ENCODE data around the gene LRRTM1.

LRRTM1 gene

GRCh38 chr2:80303909-80304837 is at the start of gene LRRTM1:
TSS of gene LRRTM1 (minus strand) at chr2:80304752. CDS start at chr2:80303819, 933 bp downstream.
- DNase-seq = no peak

GRCh38 chr2:80351231-80351630 is 46.7 kb upstream of the LRRTM1 start:
- no peak for DNase-seq

DNA sequence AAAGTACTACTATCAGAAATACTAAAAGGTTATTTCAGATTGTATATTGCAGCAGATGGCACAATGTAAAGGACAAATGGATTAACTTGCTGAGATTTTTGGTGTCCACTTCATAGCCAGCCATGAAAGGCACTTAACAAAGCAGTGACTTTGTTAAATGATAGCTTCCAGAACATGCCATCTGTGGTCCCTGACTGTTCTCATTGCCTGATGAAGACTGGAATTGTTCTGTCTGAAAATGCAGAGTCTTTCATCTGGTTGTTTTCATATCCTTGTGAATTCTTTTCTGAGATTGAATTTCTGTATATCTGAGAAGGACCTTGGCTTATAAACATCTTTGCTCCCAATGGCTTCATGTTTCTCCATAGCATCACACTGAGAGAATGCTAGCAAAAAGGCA is 44.4 kb upstream of the LRRTM1 start:
- DNase-seq = no peak

- DNase-seq = no peak
Measured at GRCh38 chr2:80348078-80348477, 43.5 kb upstream of the LRRTM1 start.

DNA sequence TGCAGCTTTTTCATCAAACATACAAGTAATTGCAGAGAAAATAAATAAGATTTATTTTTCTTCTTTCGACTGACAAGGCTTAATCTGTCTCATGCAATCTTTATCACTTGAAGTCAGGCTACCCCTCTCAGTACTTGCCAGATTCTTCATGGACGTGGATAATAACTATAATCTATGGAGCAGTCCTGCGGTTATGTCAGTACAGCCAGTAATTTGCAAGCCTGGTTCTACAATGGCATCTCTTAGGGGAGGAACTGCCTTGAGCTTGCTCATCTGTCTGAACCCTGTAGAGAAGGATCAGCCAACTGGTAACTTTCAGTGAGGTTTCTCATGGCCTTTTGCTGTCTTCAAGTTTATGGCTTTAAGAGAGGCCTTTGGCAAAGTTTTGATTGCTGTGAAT is 35.5 kb upstream of the LRRTM1 start:
- no peak for DNase-seq

GRCh38 chr2:80338794-80339193 is 34.2 kb upstream of the LRRTM1 start:
- no peak for DNase-seq

DNA sequence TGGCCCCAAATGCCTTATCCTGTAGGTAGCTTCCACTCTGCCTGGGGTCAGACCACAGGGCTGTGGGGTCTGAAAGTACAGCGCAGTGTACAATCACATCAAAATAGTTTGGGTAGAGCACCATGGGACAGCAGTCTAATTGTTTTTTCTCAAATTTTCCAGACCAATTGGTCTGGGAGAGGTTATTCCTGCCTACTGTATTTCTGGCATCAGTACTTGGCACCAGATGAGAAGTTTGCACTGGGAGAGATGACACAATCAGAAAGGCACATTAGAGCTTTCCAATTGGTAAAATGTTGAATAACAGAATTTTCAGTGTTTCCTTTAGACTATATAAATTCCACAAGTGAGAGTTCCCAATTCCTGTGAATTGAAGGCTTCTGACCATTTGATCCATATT is 30.9 kb upstream of the LRRTM1 start:
- no peak for DNase-seq

DNA sequence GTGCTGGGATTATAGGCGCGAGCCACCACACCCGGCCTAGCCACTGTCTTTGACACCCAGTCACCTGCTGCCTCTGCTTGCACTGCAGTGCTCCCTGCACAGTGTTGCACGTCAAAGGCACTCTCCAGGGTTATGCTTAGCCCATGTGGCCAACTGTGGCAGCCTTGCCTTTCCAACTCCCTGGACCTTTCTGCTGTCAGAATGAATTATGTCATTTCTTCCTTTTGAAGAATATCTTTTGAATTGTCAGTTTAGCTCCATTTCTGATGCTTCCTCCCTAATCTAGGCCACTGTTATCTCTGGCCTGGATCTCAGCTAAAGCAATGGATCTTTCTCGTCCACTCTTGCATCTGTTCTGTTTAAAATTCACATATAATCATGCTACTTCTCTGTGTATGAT is 29.3 kb upstream of the LRRTM1 start:
- DNase-seq = no peak

GRCh38 chr2:80330527-80331450 is 26.2 kb upstream of the LRRTM1 start:
- DNase-seq = no peak

DNA sequence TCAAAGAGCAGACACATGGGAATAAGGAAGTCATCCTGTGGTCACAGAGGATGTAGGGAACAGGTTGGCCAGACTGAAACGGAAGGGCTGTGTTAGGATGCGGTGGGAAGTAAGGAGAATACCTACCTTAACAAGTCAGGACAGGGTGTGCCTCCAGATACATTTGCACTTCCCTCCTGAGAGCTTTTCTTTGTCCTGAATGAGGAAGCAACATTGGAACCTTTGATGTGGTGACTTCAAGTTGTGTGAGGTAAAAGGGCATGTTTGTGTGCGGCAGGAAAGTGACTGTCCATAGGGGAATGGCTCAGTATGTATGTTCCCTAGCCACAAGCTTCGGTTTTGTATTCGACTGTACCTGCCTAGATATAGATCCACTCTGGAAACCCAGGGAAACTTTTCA is 24.9 kb upstream of the LRRTM1 start:
- DNase-seq = no peak

DNA sequence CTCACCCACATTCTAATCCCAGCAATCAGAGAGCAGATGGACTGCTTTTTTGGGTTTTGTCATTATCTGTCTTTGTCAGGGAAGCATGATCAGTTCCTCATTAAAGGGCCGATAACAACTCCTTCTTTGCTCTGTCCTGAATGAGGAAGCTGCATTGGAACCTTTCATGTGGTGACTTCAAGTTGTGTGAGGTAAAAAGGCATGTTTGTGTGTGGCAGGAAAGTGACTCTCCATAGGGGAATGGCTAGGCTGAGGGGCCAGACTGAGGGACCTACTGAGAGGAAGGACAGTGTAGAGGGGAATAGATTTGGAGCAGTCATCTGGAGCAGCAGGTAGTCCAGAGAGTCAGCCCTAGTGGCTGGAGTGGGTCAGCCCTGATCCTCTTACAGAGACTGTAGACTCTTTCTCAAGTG is 23.6 kb upstream of the LRRTM1 start:
- DNase-seq = no peak

DNA sequence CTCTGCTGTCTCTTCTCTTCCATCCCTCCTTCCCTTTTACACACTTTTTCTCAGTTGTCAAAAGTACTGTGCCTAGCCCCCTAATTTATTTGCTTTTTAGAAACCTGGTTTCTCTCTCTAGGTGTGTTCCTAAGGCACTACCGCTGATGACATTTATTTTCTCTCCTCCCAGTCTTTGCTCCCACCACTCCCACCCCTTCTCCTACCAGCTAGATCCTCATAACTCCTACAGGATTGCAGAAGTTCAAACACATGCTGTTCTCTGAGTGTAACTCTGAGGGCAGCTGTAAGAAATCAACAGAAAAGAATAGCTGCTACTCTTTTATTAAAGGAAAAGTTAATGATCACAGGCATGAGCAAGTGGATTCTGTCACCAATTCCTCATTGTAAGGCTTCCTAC is 22.3 kb upstream of the LRRTM1 start:
- DNase-seq = no peak

GRCh38 chr2:80326214-80326613 is 21.7 kb upstream of the LRRTM1 start:
- no peak for DNase-seq

DNA sequence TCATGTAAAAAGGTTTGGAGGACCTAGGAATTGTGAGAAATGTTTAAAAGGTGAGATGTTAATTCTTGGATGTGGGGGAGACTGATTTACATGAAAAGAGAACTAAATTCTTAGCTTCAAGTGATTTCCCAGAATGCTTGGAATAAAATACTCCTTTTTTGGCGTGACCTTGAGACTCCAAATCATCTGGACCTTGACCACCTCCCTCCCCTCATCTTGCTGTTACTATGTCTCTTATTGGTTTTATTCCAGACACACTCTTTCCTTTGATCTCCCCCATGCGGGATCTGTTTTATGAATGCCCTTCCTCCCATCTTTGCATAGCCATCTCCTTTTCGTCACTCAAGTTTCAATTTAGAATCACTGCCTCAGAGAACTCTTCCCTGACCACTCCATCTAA is 20.0 kb upstream of the LRRTM1 start:
- no peak for DNase-seq

DNA sequence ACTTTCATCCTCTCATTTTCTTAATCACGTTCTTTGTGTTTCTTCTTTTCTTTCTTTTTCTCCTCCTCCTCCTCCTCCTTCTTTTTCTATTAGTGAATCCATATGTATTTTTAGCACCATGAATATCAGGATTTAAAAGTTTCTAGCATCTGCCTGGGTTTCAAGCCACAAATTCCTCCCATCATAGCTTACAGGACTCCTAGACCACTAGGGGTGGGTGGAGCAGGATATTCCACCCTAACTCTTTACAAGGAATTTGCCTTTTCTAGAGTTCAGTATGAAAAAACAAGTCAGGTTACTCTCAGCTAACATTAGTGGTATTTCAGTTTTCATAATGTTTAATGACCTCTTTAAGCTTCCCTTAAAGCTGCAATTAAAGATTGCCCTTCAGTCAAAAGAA is 19.1 kb upstream of the LRRTM1 start:
- no peak for DNase-seq

- no peak for DNase-seq
Measured at GRCh38 chr2:80322958-80323357, 18.4 kb upstream of the LRRTM1 start.

DNA sequence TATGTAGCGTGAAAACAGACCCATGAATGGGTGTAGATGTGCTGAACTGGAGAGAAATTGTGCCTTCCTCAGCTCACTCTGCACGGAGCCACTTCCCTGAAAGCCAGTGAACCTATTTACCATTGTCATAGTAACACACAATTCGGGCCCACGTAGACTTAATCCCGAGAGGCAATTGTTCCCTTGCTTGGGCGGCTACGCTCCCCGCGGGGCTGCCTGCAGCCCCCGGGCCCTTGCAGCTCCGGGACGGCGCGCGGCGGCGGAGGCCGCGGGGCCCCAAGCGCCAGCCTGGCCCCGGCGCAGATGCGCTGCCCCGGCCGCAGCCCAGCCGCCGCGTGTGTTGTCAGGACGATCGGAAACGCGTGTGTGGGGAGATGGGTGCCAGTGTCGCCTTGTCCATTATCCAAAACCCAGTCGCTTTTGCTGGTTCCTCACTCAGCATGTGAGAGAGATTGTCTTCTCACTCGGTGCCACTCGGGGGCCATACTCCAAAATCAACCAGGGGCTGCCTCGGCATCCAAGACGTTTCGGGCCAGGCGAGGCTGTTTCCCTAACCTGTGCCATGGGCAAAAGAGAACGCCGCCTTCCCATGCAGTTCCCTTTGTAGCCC is 17.9 kb upstream of the LRRTM1 start:
- DNase-seq = no peak

DNA sequence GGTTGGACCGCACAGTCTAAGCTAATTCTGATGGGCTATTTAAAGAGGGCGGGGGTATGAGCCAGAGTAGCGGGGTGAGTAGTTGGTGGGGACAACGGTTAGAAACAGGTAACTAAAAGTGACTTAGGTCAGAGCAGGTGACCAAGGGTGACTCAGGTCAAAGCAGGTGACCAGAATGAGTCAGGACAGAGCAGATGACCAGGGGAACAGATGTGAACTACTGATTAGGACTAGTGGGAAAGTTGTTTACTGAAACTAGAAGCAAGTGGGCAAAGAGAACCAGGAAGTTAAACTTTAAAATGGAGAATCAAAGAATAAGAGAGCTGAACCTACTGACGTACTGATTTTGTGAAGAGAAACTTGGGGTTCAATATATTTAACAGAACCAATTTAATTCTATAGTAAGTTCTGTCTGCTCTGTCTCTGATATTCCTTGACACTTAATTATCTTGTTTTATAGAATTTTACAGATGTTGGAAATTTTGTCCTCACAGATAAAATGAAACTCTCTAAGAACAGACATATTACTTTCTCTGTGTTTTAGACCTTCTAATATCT is 7.8 kb upstream of the LRRTM1 start:
- no peak for DNase-seq

DNA sequence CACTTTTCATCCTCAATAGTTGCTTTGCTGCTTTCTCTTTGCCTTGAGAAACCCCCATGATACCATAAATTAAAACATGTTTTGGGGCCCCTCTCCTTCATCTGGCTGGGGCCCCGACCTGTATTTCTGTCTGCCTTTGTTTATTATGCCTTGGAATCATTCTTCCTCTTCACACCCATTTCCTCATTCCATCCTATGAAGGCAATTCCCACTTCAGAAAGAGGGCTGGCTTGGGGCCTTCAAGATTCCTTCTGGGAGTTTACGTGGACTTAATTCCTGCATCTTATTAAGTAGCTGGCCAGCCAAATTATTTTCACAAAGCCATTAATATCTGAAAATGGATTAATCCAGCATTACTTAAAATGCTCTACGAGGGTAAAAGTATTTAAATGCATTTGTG is 6.8 kb upstream of the LRRTM1 start:
- DNase-seq = no peak

DNA sequence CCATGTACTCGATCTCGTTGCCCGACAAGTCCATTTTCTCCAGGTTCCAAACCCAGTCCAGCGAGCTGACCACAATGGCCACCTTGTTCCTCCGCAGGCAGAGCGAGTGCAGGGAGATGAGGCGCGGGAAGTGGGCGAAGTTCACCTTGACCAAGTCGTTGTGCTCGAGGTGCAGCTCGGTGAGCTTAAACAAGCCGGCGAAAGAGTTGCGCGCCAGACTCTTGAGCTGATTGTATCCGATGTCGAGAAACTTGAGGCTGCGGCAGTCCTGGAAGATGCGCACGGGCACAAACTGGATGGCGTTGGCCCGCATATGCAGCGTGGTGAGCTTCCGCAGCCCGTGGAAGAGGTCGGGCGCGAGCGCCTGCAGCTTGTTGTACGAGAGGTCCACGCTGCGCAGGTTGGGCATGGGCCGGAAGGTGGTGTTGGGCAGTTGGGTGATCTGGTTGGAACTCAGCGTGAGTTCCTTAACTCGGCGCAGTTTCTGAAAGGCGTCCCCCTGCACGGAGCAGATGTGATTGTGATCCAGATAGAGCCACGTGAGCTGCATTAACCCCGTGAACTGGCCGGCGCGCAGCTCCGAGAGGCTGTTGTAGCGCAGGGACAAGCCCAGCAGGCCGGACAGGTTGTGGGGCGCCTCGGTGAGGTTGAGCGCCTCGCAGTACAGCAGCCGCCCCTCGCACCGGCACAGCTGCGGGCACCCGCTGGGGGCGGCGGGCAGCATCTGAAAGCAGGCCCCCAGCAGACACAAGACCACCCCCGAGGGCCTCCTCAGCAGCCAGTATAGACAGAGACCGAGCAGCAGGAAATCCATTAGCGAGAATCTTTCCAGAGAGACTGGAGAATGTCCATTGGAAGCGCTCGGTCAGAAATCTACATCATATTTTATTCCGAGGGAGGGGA is 1.3 kb downstream of the LRRTM1 start:
- no peak for DNase-seq

- DNase-seq = no peak
Measured at GRCh38 chr2:80302314-80303005, 2.1 kb downstream of the LRRTM1 start.

DNA sequence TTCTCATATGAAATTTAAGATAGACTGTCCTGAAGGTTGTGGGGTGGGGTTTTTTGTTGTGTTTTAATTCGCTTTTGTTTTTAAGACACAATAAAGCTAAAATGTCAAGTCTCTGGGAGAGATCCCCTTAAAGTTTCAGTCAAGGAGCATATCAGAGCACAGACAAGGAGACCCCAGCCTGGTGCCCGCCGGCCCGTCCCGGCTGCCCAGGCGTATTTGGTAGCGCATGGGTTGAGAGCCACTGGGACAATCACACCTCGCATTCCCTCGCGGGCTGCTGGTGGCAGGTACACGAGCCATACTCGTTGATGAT is 2.6 kb downstream of the LRRTM1 start:
- DNase-seq = no peak
